DMS153 treated with DMSO at 0.1 percent for 48 hours (cell line): ENCODE measurements around the gene CUL3.
"Not testable (repeated sequence)": the region's sequence is repeated elsewhere in the genome, so short reads cannot be mapped to it uniquely, and the experiment has no call there.

ENCODE experiments used
- DNase-seq: peaks from one replicate; lab custom pipeline; 2025; ENCODE audit not compliant: unreplicated experiment; lab: John Stamatoyannopoulos, UW

CUL3 gene

GRCh38 chr2:224583033-224583432 lies 2.1 kb downstream of the CUL3 start:
- DNase-seq, result not testable (repeated sequence)

- DNase-seq, result no peak
Measured at GRCh38 chr2:224580248-224580647, 4.9 kb downstream of the CUL3 start.

- no peak for DNase-seq
Measured at GRCh38 chr2:224579411-224579810, 5.8 kb downstream of the CUL3 start.

- no peak for DNase-seq
Measured at GRCh38 chr2:224577541-224577940, 7.6 kb downstream of the CUL3 start.

- DNase-seq, result no peak
Measured at GRCh38 chr2:224576088-224576715, 9.0 kb downstream of the CUL3 start.

- no peak for DNase-seq
Measured at GRCh38 chr2:224574423-224575084, 10.6 kb downstream of the CUL3 start.

GRCh38 chr2:224573724-224574123 lies 11.4 kb downstream of the CUL3 start:
- DNase-seq, result no peak

- no peak for DNase-seq
Measured at GRCh38 chr2:224572338-224572737, 12.8 kb downstream of the CUL3 start.

- DNase-seq, result no peak
Measured at GRCh38 chr2:224570328-224570993, 14.7 kb downstream of the CUL3 start.

GRCh38 chr2:224569654-224570053 lies 15.5 kb downstream of the CUL3 start:
- no peak for DNase-seq

- no peak for DNase-seq
Measured at GRCh38 chr2:224565452-224566035, 19.6 kb downstream of the CUL3 start.

GRCh38 chr2:224563537-224563936 lies 21.6 kb downstream of the CUL3 start:
- DNase-seq, result no peak

- no peak for DNase-seq
Measured at GRCh38 chr2:224562831-224563230, 22.3 kb downstream of the CUL3 start.

- no peak for DNase-seq
Measured at GRCh38 chr2:224561234-224562005, 23.7 kb downstream of the CUL3 start.

- DNase-seq, result no peak
Measured at GRCh38 chr2:224560549-224560948, 24.6 kb downstream of the CUL3 start.

- DNase-seq, result no peak
Measured at GRCh38 chr2:224557610-224558009, 27.6 kb downstream of the CUL3 start.

- no peak for DNase-seq
Measured at GRCh38 chr2:224556381-224556780, 28.8 kb downstream of the CUL3 start.

GRCh38 chr2:224555823-224556366 lies 29.3 kb downstream of the CUL3 start:
- no peak for DNase-seq

- DNase-seq, result no peak
Measured at GRCh38 chr2:224552771-224553170, 32.4 kb downstream of the CUL3 start.

GRCh38 chr2:224551693-224552092 lies 33.5 kb downstream of the CUL3 start:
- DNase-seq, result no peak

- DNase-seq, result no peak
Measured at GRCh38 chr2:224546926-224547325, 38.2 kb downstream of the CUL3 start.
